Rectal smooth muscle tissue (tissue), 1 donor: ENCODE results near the gene PANK2.
"Not testable (repeated sequence)": the region's sequence is repeated elsewhere in the genome, so short reads cannot be mapped to it uniquely, and the experiment has no call there.

ENCODE experiments used
- H3K27ac ChIP-seq: one replicate; pipeline ENCODE4 v1.7.0; 2013; ENCODE audit warnings: low read depth, low read length, inconsistent platforms
- H3K27me3 ChIP-seq: one replicate; pipeline ENCODE4 v1.7.0; 2013; ENCODE audit warnings: low read length; ENCODE audit not compliant: control insufficient read depth, insufficient read depth
- H3K36me3 ChIP-seq: one replicate; pipeline ENCODE4 v1.7.0; 2013; ENCODE audit warnings: low read length; ENCODE audit not compliant: control insufficient read depth, insufficient read depth
- H3K4me1 ChIP-seq: one replicate; pipeline ENCODE4 v1.7.0; 2013; ENCODE audit warnings: low read length; ENCODE audit not compliant: control insufficient read depth, insufficient read depth
- H3K4me3 ChIP-seq: one replicate; pipeline ENCODE4 v1.7.0; 2013; ENCODE audit warnings: low read length
- H3K9ac ChIP-seq: one replicate; pipeline ENCODE4 v1.7.0; 2013; ENCODE audit warnings: low read length

PANK2 gene

GRCh38 chr20:3946666-3947065 lies 57.5 kb downstream of the PANK2 start:
- not testable (repeated sequence) for H3K4me1 ChIP-seq

GRCh38 chr20:3964719-3965118 lies 75.5 kb downstream of the PANK2 start:
- Histone ChIP-seq H3K27ac (no peak overlapping the region), H3K4me1 (no peaks in the 10 kb centered on the region), H3K27me3 (no peaks in the 10 kb centered on the region), H3K36me3 (no peaks in the 10 kb centered on the region), H3K9ac (no peak overlapping the region), H3K4me3 (no peak overlapping the region)

More at GRCh38 chr20:3946666-3947065, 57.5 kb downstream of the PANK2 start:
- H3K4me3 ChIP-seq, H3K36me3 ChIP-seq, H3K27ac ChIP-seq, H3K9ac ChIP-seq, H3K27me3 ChIP-seq: not testable (repeated sequence)

- no peaks in the 10 kb centered on the region for H3K36me3 ChIP-seq
- no peaks in the 10 kb centered on the region for H3K4me1 ChIP-seq
- no peaks in the 10 kb centered on the region for H3K27me3 ChIP-seq
- H3K4me3 ChIP-seq: no peak overlapping the region
- H3K27ac ChIP-seq: no peak overlapping the region
- H3K9ac ChIP-seq: no peak overlapping the region
These were observed 77.4 kb downstream of the PANK2 start for GRCh38 chr20:3966571-3966970.

GRCh38 chr20:3970016-3970415 lies 80.8 kb downstream of the PANK2 start:
- Histone ChIP-seq H3K4me1 (no peaks in the 10 kb centered on the region), H3K36me3 (no peaks in the 10 kb centered on the region), H3K27ac (no peak overlapping the region), H3K4me3 (no peak overlapping the region), H3K27me3 (no peaks in the 10 kb centered on the region), H3K9ac (no peak overlapping the region)

- Histone ChIP-seq H3K36me3 (no peaks in the 10 kb centered on the region), H3K4me3 (no peak overlapping the region), H3K4me1 (no peaks in the 10 kb centered on the region), H3K27ac (no peak overlapping the region), H3K27me3 (no peaks in the 10 kb centered on the region), H3K9ac (no peak overlapping the region)
These were observed 82.0 kb downstream of the PANK2 start for GRCh38 chr20:3971145-3971544.

- Histone ChIP-seq H3K4me3 (no peak overlapping the region), H3K36me3 (no peaks in the 10 kb centered on the region), H3K27me3 (no peaks in the 10 kb centered on the region), H3K27ac (no peak overlapping the region), H3K4me1 (no peaks in the 10 kb centered on the region), H3K9ac (no peak overlapping the region)
These were observed 83.0 kb downstream of the PANK2 start for GRCh38 chr20:3972161-3972560.

- H3K9ac ChIP-seq, H3K27ac ChIP-seq, H3K36me3 ChIP-seq: not testable (repeated sequence)
These were observed 83.4 kb downstream of the PANK2 start for GRCh38 chr20:3972631-3973030.

GRCh38 chr20:3973705-3974104 lies 84.5 kb downstream of the PANK2 start:
- Histone ChIP-seq H3K4me3 (no peak overlapping the region), H3K27me3 (no peaks in the 10 kb centered on the region), H3K27ac (no peak overlapping the region), H3K36me3 (no peaks in the 10 kb centered on the region), H3K4me1 (no peaks in the 10 kb centered on the region), H3K9ac (no peak overlapping the region)

More at GRCh38 chr20:3972631-3973030, 83.4 kb downstream of the PANK2 start:
- not testable (repeated sequence) for H3K27me3 ChIP-seq, H3K4me1 ChIP-seq, H3K4me3 ChIP-seq

- H3K36me3 ChIP-seq: no peaks in the 10 kb centered on the region
- no peak overlapping the region for H3K9ac ChIP-seq
- H3K4me3 ChIP-seq: no peak overlapping the region
- H3K27me3 ChIP-seq: no peaks in the 10 kb centered on the region
- H3K27ac ChIP-seq: no peak overlapping the region
- no peaks in the 10 kb centered on the region for H3K4me1 ChIP-seq
These were observed 87.3 kb downstream of the PANK2 start for GRCh38 chr20:3976511-3976910.
